ENCODE measurements around the gene CA5B. TPM values are rescaled to one million over a fixed set of nuclear protein-coding genes. Genes with fewer than 3 reads are reported as not detected.
"Not testable (repeated sequence)": the region's sequence is repeated elsewhere in the genome, so short reads cannot be mapped to it uniquely, and the experiment has no call there.

The CA5B gene
- polyA plus RNA-seq, 2 of the 4 experiments (the other 2 are of a cell fraction), result 5.2 to 12.5 TPM

DNA sequence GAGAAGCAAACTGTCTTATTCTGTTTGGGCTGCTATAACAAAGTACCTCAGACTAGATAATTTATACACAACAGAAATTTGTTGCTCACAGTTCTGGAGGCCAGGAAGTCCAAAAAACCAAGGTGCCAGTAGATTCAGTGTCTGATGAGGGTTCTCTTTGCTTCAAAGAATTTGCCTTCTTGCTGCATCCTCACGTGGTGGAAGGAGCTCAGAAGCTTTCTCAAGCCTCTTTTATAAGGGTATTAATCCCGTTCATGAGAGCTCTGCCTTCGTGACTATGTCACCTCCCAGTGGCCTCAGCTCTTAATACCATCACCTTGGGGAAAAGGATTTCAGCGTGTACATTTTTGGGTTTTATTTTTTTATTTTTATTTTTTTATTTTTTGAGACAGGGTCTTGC, 20.1 kb downstream of the CA5B start:
- ChIA-PET POLR2A (no interaction called here), CTCF (interaction anchor here (1.4 kb wide), 1 partner anchor 17 kb away, joined by 3 read pairs; no protein-coding TSS in a partner anchor)
- H3K4me3 ChIP-seq, result no peak overlapping the region
- H3K4me2 ChIP-seq, result no peak overlapping the region
- DNase-seq (ENCODE audit: low read depth in 1 of 2, low spot score in 1 of 2) (no peak), FAIRE-seq (no peak), ATAC-seq (no peak)
- no peak overlapping the region for H3K27ac ChIP-seq
- TF ChIP-seq, protein P1, sequence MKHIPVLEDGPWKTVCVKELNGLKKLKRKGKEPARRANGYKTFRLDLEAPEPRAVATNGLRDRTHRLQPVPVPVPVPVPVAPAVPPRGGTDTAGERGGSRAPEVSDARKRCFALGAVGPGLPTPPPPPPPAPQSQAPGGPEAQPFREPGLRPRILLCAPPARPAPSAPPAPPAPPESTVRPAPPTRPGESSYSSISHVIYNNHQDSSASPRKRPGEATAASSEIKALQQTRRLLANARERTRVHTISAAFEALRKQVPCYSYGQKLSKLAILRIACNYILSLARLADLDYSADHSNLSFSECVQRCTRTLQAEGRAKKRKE (CRISPR knock-in tag; IDR thresholded peaks at IDR 0.05; ENCODE audit: low read depth), result no peak
- TF ChIP-seq SMC3 (IDR thresholded peaks at IDR 0.05), result no peak
- TF ChIP-seq, protein P2, sequence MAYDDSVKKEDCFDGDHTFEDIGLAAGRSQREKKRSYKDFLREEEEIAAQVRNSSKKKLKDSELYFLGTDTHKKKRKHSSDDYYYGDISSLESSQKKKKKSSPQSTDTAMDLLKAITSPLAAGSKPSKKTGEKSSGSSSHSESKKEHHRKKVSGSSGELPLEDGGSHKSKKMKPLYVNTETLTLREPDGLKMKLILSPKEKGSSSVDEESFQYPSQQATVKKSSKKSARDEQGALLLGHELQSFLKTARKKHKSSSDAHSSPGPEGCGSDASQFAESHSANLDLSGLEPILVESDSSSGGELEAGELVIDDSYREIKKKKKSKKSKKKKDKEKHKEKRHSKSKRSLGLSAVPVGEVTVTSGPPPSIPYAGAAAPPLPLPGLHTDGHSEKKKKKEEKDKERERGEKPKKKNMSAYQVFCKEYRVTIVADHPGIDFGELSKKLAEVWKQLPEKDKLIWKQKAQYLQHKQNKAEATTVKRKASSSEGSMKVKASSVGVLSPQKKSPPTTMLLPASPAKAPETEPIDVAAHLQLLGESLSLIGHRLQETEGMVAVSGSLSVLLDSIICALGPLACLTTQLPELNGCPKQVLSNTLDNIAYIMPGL (CRISPR knock-in tag; IDR thresholded peaks at IDR 0.05; ENCODE audit: borderline replicate concordance), result no peak
- no peak for TF ChIP-seq NR3C1 (IDR thresholded peaks at IDR 0.05)
- TF ChIP-seq TP53 (CRISPR knock-in tag; IDR thresholded peaks at IDR 0.05), result no peak
- TF ChIP-seq, protein P3, sequence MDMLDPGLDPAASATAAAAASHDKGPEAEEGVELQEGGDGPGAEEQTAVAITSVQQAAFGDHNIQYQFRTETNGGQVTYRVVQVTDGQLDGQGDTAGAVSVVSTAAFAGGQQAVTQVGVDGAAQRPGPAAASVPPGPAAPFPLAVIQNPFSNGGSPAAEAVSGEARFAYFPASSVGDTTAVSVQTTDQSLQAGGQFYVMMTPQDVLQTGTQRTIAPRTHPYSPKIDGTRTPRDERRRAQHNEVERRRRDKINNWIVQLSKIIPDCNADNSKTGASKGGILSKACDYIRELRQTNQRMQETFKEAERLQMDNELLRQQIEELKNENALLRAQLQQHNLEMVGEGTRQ (IDR thresholded peaks at IDR 0.05), result no peak
- no peak for TF ChIP-seq HOXB13 (CRISPR knock-in tag; IDR thresholded peaks at IDR 0.05; ENCODE audit: low read depth)
- TF ChIP-seq BHLHE40 (IDR thresholded peaks at IDR 0.05; ENCODE audit: low read depth, low read length), result no peak
- TF ChIP-seq KDM5A (IDR thresholded peaks at IDR 0.05), result no peak
- TF ChIP-seq, protein P4, sequence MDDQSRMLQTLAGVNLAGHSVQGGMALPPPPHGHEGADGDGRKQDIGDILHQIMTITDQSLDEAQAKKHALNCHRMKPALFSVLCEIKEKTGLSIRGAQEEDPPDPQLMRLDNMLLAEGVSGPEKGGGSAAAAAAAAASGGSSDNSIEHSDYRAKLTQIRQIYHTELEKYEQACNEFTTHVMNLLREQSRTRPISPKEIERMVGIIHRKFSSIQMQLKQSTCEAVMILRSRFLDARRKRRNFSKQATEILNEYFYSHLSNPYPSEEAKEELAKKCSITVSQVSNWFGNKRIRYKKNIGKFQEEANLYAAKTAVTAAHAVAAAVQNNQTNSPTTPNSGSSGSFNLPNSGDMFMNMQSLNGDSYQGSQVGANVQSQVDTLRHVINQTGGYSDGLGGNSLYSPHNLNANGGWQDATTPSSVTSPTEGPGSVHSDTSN (IDR thresholded peaks at IDR 0.05), result no peak
- TF ChIP-seq CHD2 (IDR thresholded peaks at IDR 0.05; ENCODE audit: low read length, partially characterized antibody), result no peak
- no peak for TF ChIP-seq JUN (IDR thresholded peaks at IDR 0.05)
- TF ChIP-seq EHF (CRISPR knock-in tag; IDR thresholded peaks at IDR 0.05), result no peak
- TF ChIP-seq ZC3H11A (IDR thresholded peaks at IDR 0.05), result no peak
- no peak for TF ChIP-seq HOXA7 (CRISPR knock-in tag; IDR thresholded peaks at IDR 0.05)
- TF ChIP-seq, protein P5, sequence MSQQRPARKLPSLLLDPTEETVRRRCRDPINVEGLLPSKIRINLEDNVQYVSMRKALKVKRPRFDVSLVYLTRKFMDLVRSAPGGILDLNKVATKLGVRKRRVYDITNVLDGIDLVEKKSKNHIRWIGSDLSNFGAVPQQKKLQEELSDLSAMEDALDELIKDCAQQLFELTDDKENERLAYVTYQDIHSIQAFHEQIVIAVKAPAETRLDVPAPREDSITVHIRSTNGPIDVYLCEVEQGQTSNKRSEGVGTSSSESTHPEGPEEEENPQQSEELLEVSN (IDR thresholded peaks at IDR 0.05; ENCODE audit: borderline replicate concordance, low read depth), result no peak
- TF ChIP-seq ESRRA (IDR thresholded peaks at IDR 0.05; ENCODE audit: borderline replicate concordance, low read length), result no peak
- no peak for TF ChIP-seq MAZ (IDR thresholded peaks at IDR 0.05; ENCODE audit: borderline replicate concordance, low read depth, low read length)
- TF ChIP-seq TFCP2L1 (CRISPR knock-in tag; IDR thresholded peaks at IDR 0.05), result no peak
- no peaks in the 10 kb centered on the region for H3K4me1 ChIP-seq
- 86% methylated on average over 4 of the region's 4 CpGs for WGBS (ENCODE audit: missing lambda C conversion rate)
- H3K9me3 ChIP-seq, result no peaks in the 10 kb centered on the region

DNA sequence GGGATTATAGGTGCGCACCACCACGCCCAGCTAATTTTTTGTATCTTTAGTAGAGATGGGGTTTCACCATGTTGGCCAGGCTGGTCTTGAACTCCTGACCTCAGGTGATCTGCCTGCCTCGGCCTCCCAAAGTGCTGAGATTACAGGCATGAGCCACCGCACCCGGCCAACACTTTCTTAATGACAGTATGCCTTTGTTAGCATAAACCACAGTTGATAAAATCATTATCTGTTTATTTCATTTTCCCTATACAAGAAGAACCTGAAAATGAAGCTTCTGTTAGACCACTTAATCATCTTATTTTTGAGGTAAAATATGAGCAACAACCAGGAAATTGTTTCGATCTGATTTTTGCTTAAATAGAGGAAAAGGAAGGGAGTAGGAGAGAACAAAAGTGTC, 21.8 kb downstream of the CA5B start:
- ATAC-seq; FAIRE-seq; POLR2A ChIA-PET; H3K4me2 ChIP-seq; DNase-seq (ENCODE audit: low read depth in 1 of 2, low spot score in 1 of 2); H3K27ac ChIP-seq; H3K4me1 ChIP-seq; H3K9me3 ChIP-seq; H3K4me3 ChIP-seq: not testable (repeated sequence)
- WGBS (ENCODE audit: missing lambda C conversion rate), result 97% methylated on average over 6 of the region's 6 CpGs
- CTCF ChIA-PET, result interaction anchor here (0.7 to 1.0 kb wide), 2 partner anchors 56 to 506 kb away, joined by 3 to 5 read pairs; no protein-coding TSS in a partner anchor

Data from A549 (cell line).